NCI-H1105 (cell line): ENCODE data around the gene TBXA2R.
A peak's percentile ranks its signal among the peaks of the same experiment; 100 is the strongest.
"Not testable (repeated sequence)": the region's sequence is repeated elsewhere in the genome, so short reads cannot be mapped to it uniquely, and the experiment has no call there.

Experiments used
- DNase-seq: peaks from one replicate; lab custom pipeline; 2025; lab: John Stamatoyannopoulos, UW

TBXA2R gene

DNA sequence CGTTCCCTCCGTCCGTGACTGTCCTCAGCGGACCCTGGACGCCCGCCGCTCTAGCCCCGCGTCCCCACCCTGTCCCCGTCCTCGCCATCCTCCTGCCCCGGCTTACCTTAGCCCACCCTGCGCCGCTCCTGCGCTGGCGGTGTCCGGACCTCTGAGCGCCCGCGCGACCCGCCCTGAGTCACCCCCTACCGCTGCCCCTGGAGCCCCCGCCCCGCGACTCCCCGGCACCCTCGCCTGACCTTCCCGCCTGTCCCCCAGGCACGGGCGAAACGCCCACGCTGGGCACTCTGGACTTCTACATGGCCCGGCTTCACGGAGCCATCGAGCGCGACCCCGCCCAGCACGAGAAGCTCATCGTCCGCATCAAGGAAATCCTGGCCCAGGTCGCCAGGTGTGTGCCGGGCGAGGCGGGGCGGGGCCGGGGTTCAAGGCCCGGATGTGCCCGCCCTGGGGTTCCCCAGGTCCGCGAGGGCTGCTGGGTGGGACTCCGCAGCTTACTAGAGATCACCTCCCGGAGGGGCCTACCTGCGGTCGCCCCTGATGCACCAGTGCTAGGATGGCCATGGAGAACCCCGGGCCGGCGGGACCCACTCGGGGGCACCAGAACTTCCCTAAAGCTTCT is 28.8 kb downstream of the TBXA2R start:
- no peak for DNase-seq

DNA sequence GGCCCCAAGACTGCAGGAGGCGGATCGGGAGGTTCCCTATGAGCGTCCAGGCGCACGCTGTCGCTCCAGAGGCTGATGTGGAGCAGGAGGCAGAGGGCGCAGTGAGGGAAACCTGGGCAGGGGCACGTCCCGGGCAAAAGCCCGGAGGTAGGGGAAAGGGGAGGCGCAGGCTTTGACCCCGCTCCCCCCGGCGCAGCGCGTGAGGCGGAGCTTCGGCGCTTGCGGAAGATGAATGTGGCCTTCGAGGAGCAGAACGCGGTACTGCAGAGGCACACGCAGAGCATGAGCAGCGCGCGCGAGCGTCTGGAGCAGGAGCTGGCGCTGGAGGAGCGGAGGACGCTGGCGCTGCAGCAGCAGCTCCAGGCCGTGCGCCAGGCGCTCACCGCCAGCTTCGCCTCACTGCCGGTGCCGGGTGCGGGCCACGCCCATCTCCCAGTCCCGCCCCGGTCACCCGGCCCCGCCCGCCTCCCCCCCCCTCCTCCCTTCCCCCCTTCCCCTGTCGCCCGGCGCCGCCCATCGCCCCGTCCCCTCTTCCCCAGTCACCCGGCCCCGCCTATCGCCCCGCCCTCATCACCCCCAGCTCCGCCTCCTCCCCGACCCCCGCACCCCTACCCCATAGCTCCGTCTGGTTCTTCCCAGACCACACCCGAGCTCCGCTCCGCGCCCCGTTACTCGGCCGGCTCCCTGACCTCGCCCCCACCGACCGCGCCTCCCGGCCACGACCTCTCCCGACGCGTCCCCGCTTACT is 29.8 kb downstream of the TBXA2R start:
- DNase-seq: no peak

DNA sequence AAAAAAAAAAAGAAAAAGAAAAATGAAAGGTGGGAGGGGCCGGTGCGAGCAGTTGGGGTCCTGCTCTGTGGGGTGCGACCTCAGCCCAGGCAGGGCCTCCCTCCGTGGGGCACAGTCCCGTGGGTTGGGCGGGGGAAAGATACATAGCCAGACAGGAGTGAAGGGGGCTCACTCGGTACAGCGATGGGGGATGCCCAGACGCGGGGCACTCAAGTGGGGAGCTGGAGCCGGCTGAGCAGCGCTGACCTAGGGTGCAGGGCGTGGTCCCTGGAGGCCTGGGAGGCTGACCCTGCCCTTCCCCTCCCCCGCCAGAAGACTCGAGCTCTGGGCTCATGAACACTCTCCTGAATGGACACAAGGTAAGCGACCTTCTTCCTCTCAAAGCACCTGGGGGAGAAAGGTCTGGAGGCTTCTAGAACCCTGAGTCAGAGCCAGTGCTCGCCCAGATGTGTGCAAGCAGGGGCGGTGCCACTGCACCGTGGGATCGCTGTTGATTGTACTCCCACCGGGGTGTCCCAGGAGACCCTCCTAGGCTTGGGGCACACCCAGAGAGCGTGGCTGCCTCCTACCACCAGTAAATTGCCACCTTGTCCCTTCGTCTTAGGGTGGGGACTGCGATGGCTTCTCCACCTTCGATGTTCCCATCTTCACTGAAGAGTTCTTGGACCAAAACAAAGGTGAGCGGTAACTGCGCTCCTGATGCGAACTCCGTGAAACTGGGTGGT is 30.6 kb downstream of the TBXA2R start:
- no peak for DNase-seq

DNA sequence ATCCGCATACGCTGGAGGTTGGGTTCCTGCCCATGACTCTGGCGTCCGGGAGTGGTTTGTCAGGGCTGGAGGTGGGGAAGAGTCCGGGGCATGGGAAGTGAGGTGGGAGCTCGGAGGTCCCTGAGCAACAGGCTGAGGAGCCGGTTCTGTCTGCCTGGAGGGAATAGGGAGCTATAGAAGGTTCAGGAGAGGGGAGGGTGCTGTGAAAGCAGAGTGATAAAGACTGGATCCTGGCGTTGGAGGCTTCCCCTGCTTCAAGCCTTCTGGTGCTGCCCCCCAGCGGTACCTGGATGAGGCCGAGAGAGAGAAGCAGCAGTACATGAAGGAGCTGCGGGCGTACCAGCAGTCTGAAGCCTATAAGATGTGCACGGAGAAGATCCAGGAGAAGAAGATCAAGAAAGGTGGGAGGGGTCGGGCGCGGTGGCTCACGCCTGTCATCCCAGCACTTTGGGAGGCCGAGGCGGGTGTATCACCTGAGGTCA is 31.4 kb downstream of the TBXA2R start:
- DNase-seq: no peak

DNA sequence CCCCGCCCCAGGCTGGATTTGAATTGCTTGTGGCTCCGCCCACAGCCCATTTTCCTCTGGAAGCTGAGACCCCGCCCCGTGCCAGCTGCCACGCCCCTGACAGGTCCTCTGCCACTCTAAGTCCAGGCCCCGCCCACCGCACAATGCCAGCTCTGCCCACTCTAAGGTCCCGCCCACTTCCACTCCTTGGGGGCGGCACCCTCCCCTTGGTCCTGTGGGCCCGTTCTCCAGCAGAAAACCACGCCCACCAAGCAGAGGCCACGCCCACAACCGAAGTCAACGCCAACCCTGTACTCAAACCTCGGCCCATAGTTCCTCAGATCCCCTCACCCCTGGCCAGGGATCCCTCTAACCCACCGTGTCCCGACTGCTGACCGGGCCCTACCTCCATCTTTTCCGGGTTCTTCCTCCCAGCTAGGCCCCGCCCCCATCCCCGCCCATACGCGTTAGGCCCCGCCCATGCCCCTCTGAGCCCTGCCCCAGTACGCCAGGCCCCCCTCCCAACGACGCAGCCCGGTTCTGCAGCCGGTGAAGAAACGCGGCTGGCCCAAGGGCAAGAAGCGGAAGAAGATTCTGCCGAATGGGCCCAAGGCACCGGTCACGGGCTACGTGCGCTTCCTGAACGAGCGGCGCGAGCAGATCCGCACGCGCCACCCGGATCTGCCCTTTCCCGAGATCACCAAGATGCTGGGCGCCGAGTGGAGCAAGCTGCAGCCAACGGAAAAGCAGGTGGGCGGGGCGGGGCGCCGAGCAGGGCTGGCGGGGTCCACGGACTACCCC is 32.6 kb downstream of the TBXA2R start:
- DNase-seq: peak; percentile 64

DNA sequence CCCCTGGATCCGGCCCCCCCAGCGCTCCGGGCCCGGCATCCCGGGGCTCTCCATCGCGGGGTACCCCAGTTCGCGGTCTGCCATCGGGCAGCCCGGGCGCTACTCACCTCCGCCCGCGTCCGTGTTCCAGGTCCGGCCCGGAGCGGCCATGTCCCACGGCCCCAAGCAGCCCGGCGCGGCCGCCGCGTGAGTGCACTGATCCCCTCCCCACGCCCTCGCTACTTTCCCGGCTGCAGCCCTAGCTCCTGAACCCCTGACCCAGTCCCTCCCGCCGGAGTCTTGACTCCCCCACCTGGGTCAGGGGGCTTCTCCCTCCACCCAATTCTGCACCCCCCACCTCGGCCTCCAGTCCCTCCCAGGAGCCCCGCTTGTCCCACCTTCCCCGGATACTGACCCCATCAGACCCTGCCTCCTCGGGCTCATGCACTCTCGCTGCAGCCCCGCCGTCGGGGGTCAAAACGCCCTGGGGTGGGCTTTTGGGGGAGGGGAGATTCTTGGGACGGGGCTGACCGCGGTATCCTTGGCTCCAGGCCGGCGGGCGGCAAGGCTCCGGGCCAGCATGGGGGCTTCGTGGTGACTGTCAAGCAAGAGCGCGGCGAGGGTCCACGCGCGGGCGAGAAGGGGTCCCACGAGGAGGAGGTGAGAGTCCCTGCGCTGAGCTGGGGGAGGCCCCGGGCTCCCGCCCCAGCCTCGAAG is 33.4 kb downstream of the TBXA2R start:
- no peak for DNase-seq

DNA sequence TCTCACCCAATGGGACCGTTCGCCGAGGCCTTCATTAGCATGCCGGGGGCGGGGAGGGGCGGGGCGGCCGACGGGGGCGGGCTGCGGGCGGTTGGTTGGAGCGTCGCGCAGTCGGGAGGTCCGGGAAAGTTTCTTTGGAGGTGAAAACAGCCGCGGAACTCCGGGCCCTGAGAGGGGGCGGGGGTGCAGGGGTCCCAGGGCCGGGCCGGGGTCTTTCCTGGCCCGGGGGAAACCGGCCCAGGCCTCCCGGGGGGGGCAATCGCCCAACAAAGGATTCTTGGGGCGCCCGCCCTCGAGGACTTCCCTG is 33.9 kb downstream of the TBXA2R start, which contains the start of gene HMG20B:
TSS of gene HMG20B (plus strand) at position 90 of the 307 bp plus-strand sequence. CDS start 366 bp downstream, outside the sequence.
- DNase-seq: no peak

DNA sequence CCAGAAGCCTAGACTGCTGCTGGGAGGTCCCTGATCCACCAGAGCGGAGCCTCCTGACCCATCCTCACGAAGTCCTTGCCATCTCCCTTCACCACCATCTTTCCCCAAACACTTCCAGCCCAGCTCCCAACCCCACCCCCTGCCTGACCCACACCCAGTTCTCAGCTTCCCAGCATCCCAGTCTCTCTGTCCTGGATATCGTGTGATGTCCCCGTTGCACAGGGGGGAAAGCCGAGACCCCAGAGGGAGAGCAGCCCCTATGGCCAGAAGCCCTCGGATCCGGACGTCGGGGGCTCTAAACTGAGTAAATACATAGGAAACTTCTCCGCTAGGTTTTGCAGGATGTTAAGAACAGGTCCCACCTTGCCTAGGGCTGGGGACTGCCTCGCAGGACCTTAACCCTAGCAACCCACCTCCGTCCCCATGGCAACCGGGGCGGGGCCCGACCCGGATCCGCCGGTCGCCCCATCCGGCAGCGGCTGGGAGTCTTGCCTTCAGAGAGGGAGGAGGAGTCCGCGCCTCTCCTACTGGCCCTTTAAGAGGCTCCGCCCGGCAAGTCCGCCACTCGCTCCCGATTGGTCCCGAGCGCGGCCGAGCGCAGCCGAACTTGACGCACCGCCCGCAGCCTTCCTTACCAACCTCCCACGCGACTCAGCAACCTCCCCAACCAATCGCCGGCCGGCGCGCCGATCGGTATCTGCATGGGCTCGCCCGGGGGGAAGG is 34.4 kb downstream of the TBXA2R start:
- DNase-seq: peak; percentile 99

DNA sequence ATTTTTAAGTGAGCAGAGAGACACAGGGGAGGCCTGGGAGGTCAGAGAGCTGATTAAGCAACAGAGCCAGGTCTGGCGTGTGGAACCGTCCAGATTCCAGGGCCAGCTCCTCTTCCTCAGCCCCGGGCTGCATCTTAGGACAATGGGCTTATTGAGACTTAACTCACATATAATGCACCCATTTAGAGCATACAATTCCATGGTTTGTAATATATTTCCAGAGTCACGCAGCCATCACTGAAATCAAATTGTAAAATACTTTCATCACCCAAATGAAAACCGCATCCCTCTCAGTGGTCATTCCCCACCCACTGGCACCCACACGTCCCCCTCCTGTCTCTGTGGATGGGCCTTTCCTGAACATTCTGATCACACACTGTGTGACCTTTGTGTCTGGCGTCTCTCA is 36.1 kb downstream of the TBXA2R start:
- no peak for DNase-seq

DNA sequence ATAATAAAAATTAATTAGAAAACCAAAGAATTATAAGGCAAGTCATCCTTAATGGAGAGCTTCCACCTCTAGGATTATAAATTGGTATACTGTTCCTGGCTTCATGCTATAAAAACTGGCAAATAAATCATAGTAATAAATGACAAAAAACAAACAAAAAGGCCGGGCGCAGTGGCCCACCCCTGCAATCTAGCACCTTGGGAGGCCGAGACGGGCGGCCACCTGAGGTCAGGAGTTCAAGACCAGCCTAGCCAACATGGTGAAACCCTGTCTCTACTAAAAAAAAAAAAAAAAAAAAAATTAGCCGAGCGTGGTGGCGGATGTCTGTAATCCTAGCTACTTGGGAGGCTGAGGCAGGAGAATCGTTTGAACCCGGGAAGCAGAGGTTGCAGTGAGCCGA is 36.6 kb downstream of the TBXA2R start:
- not testable (repeated sequence) for DNase-seq

DNA sequence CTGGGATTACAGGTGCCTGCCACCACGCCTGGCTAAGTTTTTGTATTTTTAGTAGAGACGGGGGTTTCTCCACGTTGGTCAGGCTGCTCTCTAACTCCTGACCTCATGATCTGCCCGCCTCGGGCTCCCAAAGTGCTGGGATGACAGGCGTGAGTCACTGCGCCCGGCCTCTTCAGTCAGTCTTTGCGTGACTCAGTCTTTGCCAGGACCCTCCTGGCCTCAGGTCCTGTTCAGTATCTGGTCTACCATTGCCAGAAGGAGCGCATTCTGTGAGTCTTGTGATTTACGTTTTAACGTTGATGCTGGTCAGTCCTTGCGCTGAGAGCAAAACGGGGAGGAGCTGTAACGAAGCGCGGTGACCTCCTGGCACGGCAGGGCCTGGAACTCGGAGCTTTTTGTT is 41.5 kb downstream of the TBXA2R start:
- no peak for DNase-seq

DNA sequence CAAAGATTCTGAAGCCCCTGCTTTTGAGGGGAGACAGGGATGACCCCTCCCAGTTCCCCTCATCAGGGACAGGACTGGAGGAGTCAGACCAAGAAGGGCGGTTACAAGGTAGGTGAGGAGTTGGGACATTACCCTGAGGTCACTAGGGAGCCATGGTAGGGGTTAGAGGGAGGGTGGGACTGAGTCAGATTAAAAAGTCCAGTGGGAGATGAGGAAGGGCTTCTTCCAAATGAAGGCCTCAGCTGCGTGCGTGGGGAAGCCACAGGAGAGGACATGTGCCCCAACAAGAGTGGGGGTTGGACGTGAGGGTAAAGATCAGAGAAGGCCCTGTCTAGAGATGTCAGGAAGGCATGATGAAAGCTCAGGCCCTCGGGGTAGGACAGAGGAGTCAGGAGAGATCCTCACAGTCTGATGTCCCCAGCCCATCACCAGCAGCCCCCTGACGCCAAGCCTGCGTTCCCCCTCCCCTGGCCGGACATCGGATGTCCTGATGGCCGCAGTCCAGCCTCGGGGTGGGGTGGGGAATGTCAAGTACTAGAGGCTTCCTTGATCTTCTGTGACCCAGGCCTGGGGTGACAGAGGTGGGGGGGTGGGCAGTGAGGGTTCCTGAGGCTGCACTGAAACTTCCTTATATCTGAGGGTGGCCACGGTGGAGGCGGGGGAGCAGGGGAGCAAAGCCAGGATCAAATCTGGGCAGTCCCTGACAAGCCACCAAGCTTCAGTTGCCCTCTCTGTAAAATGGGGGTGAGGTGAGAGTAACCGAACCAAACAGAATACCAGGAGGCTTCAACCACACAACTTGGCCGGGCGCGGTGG is 42.8 kb downstream of the TBXA2R start:
- no peak for DNase-seq

DNA sequence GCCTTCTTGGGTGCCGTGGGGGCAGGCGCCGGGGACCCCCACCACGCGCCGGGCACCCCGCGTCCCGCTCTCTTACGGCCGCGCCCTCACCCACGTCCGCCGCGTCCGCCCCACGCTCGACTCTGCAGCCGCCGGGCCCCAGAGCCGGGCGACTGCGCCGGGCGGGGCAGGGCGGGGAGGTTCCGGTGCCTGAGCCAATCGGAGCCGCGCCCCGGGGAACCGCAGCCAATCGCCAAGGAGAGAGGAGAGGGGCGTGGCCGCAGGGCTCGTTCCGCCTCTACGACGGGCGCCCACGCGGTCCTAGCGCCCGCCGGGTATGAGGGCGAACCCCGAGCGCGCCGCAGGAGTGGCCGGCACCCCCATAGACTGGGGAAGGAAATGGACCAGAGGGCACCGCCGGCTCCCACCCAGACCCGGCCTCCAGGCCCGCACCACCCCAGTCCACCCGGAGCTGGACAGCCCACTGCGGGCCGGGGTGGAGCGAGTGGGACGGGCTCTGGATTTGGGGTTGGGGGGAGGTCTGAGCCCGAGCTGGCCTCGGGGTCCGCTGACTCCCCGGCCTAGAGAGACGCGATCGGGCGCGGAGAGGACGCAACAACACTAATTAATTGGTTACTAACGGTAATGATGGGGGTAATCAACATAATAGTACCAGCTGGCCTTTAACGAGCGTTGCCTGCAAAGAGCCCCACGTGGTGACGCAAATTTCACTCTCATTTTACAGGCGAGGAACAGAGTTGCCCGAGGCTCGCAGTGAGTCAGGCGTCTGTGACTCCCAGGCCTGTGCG is 49.0 kb downstream of the TBXA2R start, which contains the start of gene MFSD12:
TSS of gene MFSD12 (minus strand) at position 126 of the 788 bp plus-strand sequence. CDS start 183 bp downstream, outside the sequence.
- peak; percentile 94 for DNase-seq

DNA sequence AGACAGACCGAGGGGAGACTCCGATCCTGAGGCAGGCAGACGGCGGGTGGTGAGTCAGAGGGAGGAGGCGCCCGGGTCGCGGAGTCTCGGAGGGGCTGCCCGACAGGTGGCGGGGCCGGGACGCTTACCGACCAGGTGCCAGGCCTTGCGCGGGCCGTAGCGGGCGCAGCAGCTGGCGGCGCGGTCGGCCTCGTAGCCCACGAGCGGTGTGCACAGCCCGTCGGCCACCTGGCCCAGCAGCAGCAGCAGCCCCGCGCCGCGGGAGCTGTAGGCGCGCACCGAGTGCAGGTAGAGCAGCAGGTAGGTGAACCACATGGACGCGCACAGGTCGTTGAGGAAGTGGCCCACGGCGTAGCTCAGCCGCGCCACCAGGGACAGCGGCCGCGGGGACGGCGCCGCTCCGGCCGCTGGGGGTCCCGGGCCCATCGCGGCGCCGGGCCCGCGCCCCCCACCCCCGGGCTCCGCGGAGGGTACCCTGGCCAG is 49.7 kb downstream of the TBXA2R start:
- DNase-seq: no peak

DNA sequence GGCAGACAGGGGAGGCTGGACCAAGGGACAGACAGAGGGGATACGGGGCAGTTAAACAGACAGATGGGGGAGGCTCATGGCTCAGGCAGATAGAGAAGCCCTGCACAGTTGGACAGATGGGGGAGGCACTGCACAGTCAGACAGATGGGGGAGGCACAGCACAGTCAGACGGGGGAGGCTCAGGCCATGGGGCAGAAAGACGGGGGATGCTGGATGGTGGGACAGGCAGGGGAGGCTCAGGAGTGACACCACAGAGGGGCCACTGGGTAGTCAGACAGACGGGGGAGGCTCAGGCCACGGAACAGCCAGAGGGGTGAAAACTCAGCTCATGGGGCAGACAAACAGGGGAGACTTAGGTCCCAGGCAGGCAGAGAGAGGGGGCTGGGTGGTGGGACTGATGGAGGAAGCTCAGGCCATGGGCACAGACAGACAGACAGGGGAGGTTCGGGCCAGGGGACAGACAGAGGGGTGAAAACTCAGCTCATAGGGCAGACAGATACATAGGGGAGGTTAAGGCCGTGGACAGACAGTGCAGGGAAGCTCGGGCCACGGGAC is 50.2 kb downstream of the TBXA2R start:
- no peak for DNase-seq

DNA sequence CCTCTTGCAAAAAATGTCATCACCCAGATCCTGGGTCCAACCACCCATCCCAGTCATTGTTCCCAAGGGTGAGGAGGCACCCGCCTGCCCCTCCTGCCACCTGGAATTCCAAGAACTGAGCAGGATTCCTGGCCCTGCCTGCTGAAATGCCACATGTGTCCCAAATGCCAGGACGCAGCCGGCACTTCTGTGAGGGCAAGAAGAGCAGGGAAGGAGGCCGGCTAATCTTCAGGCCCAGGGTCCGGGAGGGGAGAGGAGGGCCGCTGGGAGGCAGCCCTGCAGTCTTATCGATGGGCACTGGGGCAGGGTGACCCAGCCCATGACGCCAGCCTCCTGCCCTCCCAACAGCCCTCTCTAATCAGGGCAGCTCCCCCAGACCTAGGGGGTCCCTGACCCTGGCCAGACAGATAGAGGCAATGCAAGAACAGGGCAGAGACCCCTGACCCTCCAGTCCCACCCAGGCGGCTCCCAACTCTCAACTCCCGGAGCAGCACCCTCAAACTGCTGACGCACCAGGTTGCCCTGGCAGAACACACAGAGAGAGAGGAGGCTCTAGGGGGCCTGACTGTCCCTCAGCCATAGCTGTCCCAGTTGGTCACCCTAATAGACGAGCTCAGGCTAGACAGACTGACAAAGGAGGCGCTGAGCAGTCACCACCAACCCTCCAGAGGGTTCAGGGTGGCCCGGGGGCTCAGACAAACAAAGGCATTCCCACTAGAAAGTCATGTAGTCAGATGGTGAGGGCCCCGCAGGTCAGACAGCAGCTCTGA is 50.8 kb downstream of the TBXA2R start:
- no peak for DNase-seq

DNA sequence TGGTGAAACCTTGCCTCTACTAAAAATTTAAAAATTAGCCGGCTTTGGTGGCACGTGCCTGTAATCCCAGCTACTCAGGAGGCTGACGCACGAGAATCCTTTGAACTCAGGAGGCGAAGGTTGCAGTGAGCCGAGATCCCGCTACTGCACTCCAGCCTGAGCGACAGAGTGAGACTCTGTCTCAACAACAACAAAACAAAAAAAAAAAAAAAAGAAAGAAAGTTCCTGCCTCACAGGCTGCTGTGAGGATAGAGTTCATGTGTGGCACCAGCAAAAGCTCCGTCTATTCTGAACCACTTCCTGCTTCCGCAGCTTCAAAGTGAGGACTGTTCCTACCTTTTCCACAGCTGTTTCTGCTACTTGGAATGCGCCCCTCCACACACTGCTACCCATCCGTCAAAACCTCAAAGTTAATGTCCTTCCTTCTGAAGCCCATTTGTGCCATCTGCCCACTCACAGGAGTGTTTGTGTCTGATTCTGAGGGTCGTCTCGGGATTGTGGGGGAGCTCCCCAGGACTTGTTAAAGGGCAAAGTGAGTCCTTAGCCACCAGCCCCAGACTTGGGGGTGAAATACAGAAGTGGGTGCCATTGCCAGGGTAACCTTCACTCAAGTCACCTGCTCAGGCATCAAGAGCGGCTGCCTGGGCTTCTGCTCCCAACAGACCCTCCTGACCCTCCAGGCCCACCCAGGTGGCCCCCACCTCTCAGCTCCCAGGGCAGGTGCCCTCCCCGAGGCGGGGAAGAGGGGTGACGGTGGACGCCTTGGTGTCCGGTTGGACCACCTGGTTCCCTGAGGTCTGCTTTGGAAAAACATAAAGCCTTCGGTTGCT is 52.2 kb downstream of the TBXA2R start:
- no peak for DNase-seq
